NCI-H524 (cell line): Measurements from ENCODE around the gene ATF2.
"Not testable (repeated sequence)": the region's sequence is repeated elsewhere in the genome, so short reads cannot be mapped to it uniquely, and the experiment has no call there.

ENCODE experiments used
- DNase-seq, 2 experiments: peaks; one replicate each; lab custom pipeline; 2025; lab: John Stamatoyannopoulos, UW

Gene ATF2

GRCh38 chr2:175097297-175097696 lies 70.7 kb downstream of the ATF2 start:
- no peak for DNase-seq

GRCh38 chr2:175084117-175084516 lies 83.9 kb downstream of the ATF2 start:
- DNase-seq: not testable (repeated sequence)

- DNase-seq: no peak
Measured at GRCh38 chr2:175080479-175080878, 87.5 kb downstream of the ATF2 start.

- no peak for DNase-seq
Measured at GRCh38 chr2:175076272-175076671, 91.7 kb downstream of the ATF2 start.

GRCh38 chr2:175074478-175074877 lies 93.5 kb downstream of the ATF2 start:
- DNase-seq: no peak

GRCh38 chr2:175068534-175068933 lies 99.5 kb downstream of the ATF2 start:
- DNase-seq: no peak

- DNase-seq: no peak
Measured at GRCh38 chr2:175066411-175066810, 101.6 kb downstream of the ATF2 start.

GRCh38 chr2:175064797-175065196 lies 103.2 kb downstream of the ATF2 start:
- no peak for DNase-seq

GRCh38 chr2:175063741-175064140 lies 104.3 kb downstream of the ATF2 start:
- DNase-seq: no peak

- no peak for DNase-seq
Measured at GRCh38 chr2:175062787-175063585, 105.0 kb downstream of the ATF2 start.

- DNase-seq: no peak
Measured at GRCh38 chr2:175057078-175057685, 110.8 kb downstream of the ATF2 start.

GRCh38 chr2:175055993-175056392 lies 112.0 kb downstream of the ATF2 start:
- no peak for DNase-seq

GRCh38 chr2:175054340-175054739 lies 113.7 kb downstream of the ATF2 start:
- no peak for DNase-seq

GRCh38 chr2:175049661-175050060 lies 118.3 kb downstream of the ATF2 start:
- no peak for DNase-seq

GRCh38 chr2:175048275-175048674 lies 119.7 kb downstream of the ATF2 start:
- DNase-seq: no peak

GRCh38 chr2:175039490-175039889 lies 128.5 kb downstream of the ATF2 start:
- no peak for DNase-seq

GRCh38 chr2:175039031-175039430 lies 129.0 kb downstream of the ATF2 start:
- DNase-seq: no peak

GRCh38 chr2:175037941-175038340 lies 130.1 kb downstream of the ATF2 start:
- DNase-seq: no peak

GRCh38 chr2:175036582-175037018 lies 131.4 kb downstream of the ATF2 start:
- DNase-seq: peak in 1 of 2 experiments; percentile 33

GRCh38 chr2:175035806-175036205 lies 132.2 kb downstream of the ATF2 start:
- DNase-seq: no peak

GRCh38 chr2:175034716-175035115 lies 133.3 kb downstream of the ATF2 start:
- peak in 1 of 2 experiments; percentile 56 for DNase-seq

GRCh38 chr2:175030380-175031271 lies 137.4 kb downstream of the ATF2 start:
- DNase-seq: peak in 1 of 2 experiments; percentile 67
